CD4-positive, alpha-beta T cell treated with Interleukin-21 for 1 hour (primary cell): ENCODE results near the gene CDH20.

Experiments used
- DNase-seq: peaks from one replicate; pipeline ENCODE4 v3.0.0-alpha.2; 2020

CDH20 gene

GRCh38 chr18:61541673-61542072 is 208.4 kb downstream of the CDH20 start:
- no peak for DNase-seq

- no peak for DNase-seq
Observed at GRCh38 chr18:61542596-61542995, 209.4 kb downstream of the CDH20 start.

- no peak for DNase-seq
Observed at GRCh38 chr18:61543518-61543917, 210.3 kb downstream of the CDH20 start.

- no peak for DNase-seq
Observed at GRCh38 chr18:61544178-61544577, 210.9 kb downstream of the CDH20 start.

- DNase-seq: no peak
Observed at GRCh38 chr18:61545281-61546245, 212.3 kb downstream of the CDH20 start.

- DNase-seq: no peak
Observed at GRCh38 chr18:61546590-61546989, 213.4 kb downstream of the CDH20 start.

GRCh38 chr18:61549416-61549815 is 216.2 kb downstream of the CDH20 start:
- DNase-seq: no peak

GRCh38 chr18:61549889-61550288 is 216.7 kb downstream of the CDH20 start:
- no peak for DNase-seq

- DNase-seq: peak; percentile 48
Observed at GRCh38 chr18:61551586-61551985, 218.4 kb downstream of the CDH20 start.

- DNase-seq: no peak
Observed at GRCh38 chr18:61553045-61553659, 219.9 kb downstream of the CDH20 start.

GRCh38 chr18:61554117-61554776 is 221.0 kb downstream of the CDH20 start:
- peak; percentile 56 for DNase-seq

GRCh38 chr18:61554946-61555361 is 221.7 kb downstream of the CDH20 start:
- no peak for DNase-seq

- DNase-seq: no peak
Observed at GRCh38 chr18:61556316-61556715, 223.1 kb downstream of the CDH20 start.

- DNase-seq: no peak
Observed at GRCh38 chr18:61556862-61557261, 223.6 kb downstream of the CDH20 start.

- no peak for DNase-seq
Observed at GRCh38 chr18:61569176-61569892, 236.1 kb downstream of the CDH20 start.

- DNase-seq: no peak
Observed at GRCh38 chr18:61570070-61570469, 236.8 kb downstream of the CDH20 start.

- no peak for DNase-seq
Observed at GRCh38 chr18:61572084-61572655, 238.9 kb downstream of the CDH20 start.

- DNase-seq: no peak
Observed at GRCh38 chr18:61572871-61573270, 239.6 kb downstream of the CDH20 start.

GRCh38 chr18:61574665-61575064 is 241.4 kb downstream of the CDH20 start:
- DNase-seq: no peak

GRCh38 chr18:61575419-61575818 is 242.2 kb downstream of the CDH20 start:
- DNase-seq: no peak

- DNase-seq: no peak
Observed at GRCh38 chr18:61578846-61579245, 245.6 kb downstream of the CDH20 start.

- no peak for DNase-seq
Observed at GRCh38 chr18:61579581-61579980, 246.4 kb downstream of the CDH20 start.

- DNase-seq: no peak
Observed at GRCh38 chr18:61580046-61580445, 246.8 kb downstream of the CDH20 start.
